Subcutaneous adipose tissue (tissue), 4 donors: Measurements from ENCODE around the gene ANTXR1. TPM values are rescaled to one million over a fixed set of nuclear protein-coding genes. Genes with fewer than 3 reads are reported as not detected.

Experiments used
- CTCF ChIP-seq: fragments of 450-650 bp; IDR thresholded peaks from one replicate; pipeline ENCODE4 v1.5.1; 2016; ENCODE audit warnings: low read depth, mild to moderate bottlenecking, control low read depth, antibody characterized with exemption, moderate library complexity
- total RNA-seq, 4 donors: library from RNA; depleted of rRNA; stranded (reverse); fragments of >200 nt; gene quantifications; one replicate each; pipeline ENCODE4 v1.1.0, GENCODE V29; 2016

ANTXR1 gene
- total RNA-seq: 10 to 100 TPM; 45.4 to 88.7 (median 67.0) TPM

GRCh38 chr2:69013142-69013839 is at the start of gene ANTXR1:
ANTXR1 (plus strand) TSS chr2:69013179; CDS start chr2:69013500, 321 bp downstream.
- no peak for TF ChIP-seq CTCF

- no peak for TF ChIP-seq CTCF
These were observed 48.7 kb upstream of the ANTXR1 start for GRCh38 chr2:68964282-68964681.

GRCh38 chr2:68968221-68968620 is 44.8 kb upstream of the ANTXR1 start:
- TF ChIP-seq CTCF: no peak

GRCh38 chr2:68969736-68970490 is 43.1 kb upstream of the ANTXR1 start:
- TF ChIP-seq CTCF: no peak

GRCh38 chr2:68970566-68971265 is 42.3 kb upstream of the ANTXR1 start:
- no peak for TF ChIP-seq CTCF

GRCh38 chr2:68971591-68972231 is 41.3 kb upstream of the ANTXR1 start:
- no peak for TF ChIP-seq CTCF
